ENCODE measurements around the gene MRTFB.

The MRTFB gene

DNA sequence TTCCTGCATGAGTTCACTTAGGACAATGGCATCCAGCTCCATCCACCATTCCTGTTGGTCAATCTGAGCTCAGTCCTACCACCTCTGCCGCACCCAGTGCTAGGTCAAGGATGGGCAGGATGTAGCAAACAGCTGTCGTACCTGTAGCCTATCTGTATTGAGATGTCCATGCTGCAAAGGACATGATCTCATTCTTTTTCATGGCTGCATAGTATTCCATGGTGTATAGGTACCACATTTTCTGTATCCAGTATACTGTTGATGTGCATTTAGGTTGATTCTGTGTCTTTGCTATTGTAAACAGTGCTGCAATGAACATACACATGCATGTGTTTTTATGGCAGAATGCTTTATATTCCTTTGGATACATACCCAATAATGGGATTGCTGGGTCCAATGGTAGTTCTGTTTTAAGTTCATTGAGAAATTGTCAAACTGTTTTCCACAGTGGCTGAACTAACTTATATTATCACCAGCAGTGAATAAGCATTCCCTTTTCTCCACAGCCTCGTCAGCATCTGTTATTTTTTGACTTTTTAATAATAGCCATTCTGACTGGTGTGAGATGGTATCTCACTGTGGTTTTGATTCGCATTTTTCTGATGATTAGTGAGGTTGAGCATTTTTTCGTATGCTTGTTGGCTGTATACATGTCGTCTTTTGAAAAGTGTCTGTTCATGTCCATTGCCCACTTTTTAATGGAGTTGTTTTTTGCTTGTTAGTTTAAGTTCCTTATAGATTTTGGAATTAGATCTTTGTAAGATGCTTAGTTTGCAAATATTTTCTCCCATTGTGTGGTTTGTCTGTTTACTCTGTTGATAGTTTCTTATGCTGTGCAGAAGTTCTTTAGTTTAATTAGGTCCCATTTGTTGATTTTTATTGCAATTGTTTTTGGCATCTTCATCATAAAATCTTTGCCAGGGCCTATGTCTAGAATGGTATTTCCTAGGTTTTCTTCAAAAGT, 7.2 kb upstream of the MRTFB start:
- H3K4me2 ChIP-seq (ENCODE audit: low read depth, low read length), result no peak overlapping the region
- H3K9ac ChIP-seq (ENCODE audit: low read length), result no peak overlapping the region
- H3K9me3 ChIP-seq (replicated peaks; ENCODE audit: insufficient read depth, low read length), result no peaks in the 10 kb centered on the region
- no peaks in the 10 kb centered on the region for H3K79me2 ChIP-seq (ENCODE audit: low read length)
- TF ChIP-seq, protein P1, sequence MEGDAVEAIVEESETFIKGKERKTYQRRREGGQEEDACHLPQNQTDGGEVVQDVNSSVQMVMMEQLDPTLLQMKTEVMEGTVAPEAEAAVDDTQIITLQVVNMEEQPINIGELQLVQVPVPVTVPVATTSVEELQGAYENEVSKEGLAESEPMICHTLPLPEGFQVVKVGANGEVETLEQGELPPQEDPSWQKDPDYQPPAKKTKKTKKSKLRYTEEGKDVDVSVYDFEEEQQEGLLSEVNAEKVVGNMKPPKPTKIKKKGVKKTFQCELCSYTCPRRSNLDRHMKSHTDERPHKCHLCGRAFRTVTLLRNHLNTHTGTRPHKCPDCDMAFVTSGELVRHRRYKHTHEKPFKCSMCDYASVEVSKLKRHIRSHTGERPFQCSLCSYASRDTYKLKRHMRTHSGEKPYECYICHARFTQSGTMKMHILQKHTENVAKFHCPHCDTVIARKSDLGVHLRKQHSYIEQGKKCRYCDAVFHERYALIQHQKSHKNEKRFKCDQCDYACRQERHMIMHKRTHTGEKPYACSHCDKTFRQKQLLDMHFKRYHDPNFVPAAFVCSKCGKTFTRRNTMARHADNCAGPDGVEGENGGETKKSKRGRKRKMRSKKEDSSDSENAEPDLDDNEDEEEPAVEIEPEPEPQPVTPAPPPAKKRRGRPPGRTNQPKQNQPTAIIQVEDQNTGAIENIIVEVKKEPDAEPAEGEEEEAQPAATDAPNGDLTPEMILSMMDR (IDR thresholded peaks at IDR 0.05; ENCODE audit: low read length), result no peak
- no peak for TF ChIP-seq EZH2phosphoT487 (IDR thresholded peaks at IDR 0.05; ENCODE audit: low read length)
- no peaks in the 10 kb centered on the region for H3K4me1 ChIP-seq (ENCODE audit: low read length)
- no peak overlapping the region for H3K27ac ChIP-seq (ENCODE audit: low read length)
- H3K27me3 ChIP-seq (replicated peaks; ENCODE audit: insufficient read depth, low read length), result no peaks in the 10 kb centered on the region
- H2AFZ ChIP-seq (ENCODE audit: low read length), result no peak overlapping the region
- H3F3A ChIP-seq (ENCODE audit: insufficient read depth, low read length), result no peaks in the 10 kb centered on the region
- no peak overlapping the region for H3K4me3 ChIP-seq (ENCODE audit: low read length)
- no peaks in the 10 kb centered on the region for H3K36me3 ChIP-seq (replicated peaks; ENCODE audit: insufficient read depth, low read length)
- no peaks in the 10 kb centered on the region for H3K9me2 ChIP-seq (replicated peaks; ENCODE audit: insufficient read depth, low read length)
- no peak for DNase-seq
- H4K20me1 ChIP-seq (ENCODE audit: insufficient read depth, low read length), result no peaks in the 10 kb centered on the region

DNA sequence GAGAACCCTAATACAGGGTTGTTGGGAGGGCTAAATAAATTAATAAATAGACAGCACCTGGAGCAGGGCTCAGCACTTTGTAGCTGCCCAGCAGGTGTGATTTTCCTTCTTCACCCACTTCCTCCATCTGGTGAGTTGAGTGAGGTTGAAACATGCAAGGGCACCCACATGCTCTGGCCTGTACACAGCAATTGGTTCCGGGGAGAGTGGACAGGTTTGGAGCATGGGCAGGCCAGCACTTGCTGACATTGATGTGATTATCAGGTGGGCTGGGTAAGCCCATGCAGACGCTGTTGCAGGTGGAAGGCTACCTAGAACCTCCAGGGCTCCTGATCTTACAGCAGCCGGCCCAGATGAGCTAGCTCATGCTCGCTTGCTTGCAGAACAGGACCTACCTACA, 1.3 kb upstream of the MRTFB start:
- Histone ChIP-seq H3K4me1 (ENCODE audit: low read length) (peaks cover 14% of the 10 kb centered on the region), H3K36me3 (replicated peaks; ENCODE audit: insufficient read depth, low read length) (no peaks in the 10 kb centered on the region), H3K9me2 (replicated peaks; ENCODE audit: insufficient read depth, low read length) (no peaks in the 10 kb centered on the region), H3K4me3 (ENCODE audit: low read length) (no peak overlapping the region), H3K27ac (ENCODE audit: low read length) (no peak overlapping the region), H3K79me2 (ENCODE audit: low read length) (no peaks in the 10 kb centered on the region), H4K20me1 (ENCODE audit: insufficient read depth, low read length) (no peaks in the 10 kb centered on the region), H3K4me2 (ENCODE audit: low read depth, low read length) (no peak overlapping the region), H3K27me3 (replicated peaks; ENCODE audit: insufficient read depth, low read length) (no peaks in the 10 kb centered on the region), H2AFZ (ENCODE audit: low read length) (no peak overlapping the region), H3F3A (ENCODE audit: insufficient read depth, low read length) (no peaks in the 10 kb centered on the region), H3K9me3 (replicated peaks; ENCODE audit: insufficient read depth, low read length) (no peaks in the 10 kb centered on the region), H3K9ac (ENCODE audit: low read length) (no peak overlapping the region)
- peak; percentile 8 for DNase-seq
- TF ChIP-seq, protein P1 (IDR thresholded peaks at IDR 0.05; ENCODE audit: low read length), result no peak
- TF ChIP-seq EZH2phosphoT487 (IDR thresholded peaks at IDR 0.05; ENCODE audit: low read length), result no peak
- TF ChIP-seq EZH2 (optimal IDR thresholded peaks at IDR 0.05; ENCODE audit: low read depth, low read length), result no peak

DNA sequence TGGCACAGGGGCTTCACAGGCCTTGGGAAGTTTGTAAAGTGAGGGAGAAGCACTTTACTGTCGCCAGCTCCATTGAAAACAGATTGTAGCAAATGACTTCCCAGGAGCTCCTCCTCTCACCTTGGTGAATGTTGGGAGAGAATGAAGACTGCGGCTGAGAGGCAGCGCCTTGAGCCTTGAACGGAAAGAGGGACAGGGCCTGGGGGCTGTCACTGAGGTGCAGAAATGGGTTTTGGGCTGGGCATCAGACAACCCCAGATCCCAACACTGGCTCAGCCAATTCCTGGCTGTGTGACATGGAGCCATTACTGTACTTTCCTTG, 603 bp upstream of the MRTFB start:
- peak overlapping the region; percentile 85 for H2AFZ ChIP-seq (ENCODE audit: low read length)
- no peaks in the 10 kb centered on the region for H3K9me2 ChIP-seq (replicated peaks; ENCODE audit: insufficient read depth, low read length)
- peak overlapping the region; percentile 85 for H3K4me3 ChIP-seq (ENCODE audit: low read length)
- H3K79me2 ChIP-seq (ENCODE audit: low read length), result no peaks in the 10 kb centered on the region
- DNase-seq, result no peak
- peak overlapping the region; percentile 72 for H3K4me2 ChIP-seq (ENCODE audit: low read depth, low read length)
- H4K20me1 ChIP-seq (ENCODE audit: insufficient read depth, low read length), result no peaks in the 10 kb centered on the region
- no peaks in the 10 kb centered on the region for H3K36me3 ChIP-seq (replicated peaks; ENCODE audit: insufficient read depth, low read length)
- peak overlapping the region; percentile 40; the same call in 1 of the 2 replicates for H3K27ac ChIP-seq (ENCODE audit: low read length)
- H3K4me1 ChIP-seq (ENCODE audit: low read length), result peaks cover 14% of the 10 kb centered on the region
- no peak for TF ChIP-seq EZH2 (optimal IDR thresholded peaks at IDR 0.05; ENCODE audit: low read depth, low read length)
- TF ChIP-seq, protein P1 (IDR thresholded peaks at IDR 0.05; ENCODE audit: low read length), result no peak
- TF ChIP-seq EZH2phosphoT487 (IDR thresholded peaks at IDR 0.05; ENCODE audit: low read length), result no peak
- H3K9ac ChIP-seq (ENCODE audit: low read length), result peak overlapping the region; percentile 87; the same call in 1 of the 2 replicates
- H3F3A ChIP-seq (ENCODE audit: insufficient read depth, low read length), result no peaks in the 10 kb centered on the region
- no peaks in the 10 kb centered on the region for H3K27me3 ChIP-seq (replicated peaks; ENCODE audit: insufficient read depth, low read length)
- no peaks in the 10 kb centered on the region for H3K9me3 ChIP-seq (replicated peaks; ENCODE audit: insufficient read depth, low read length)
